Measurements from ENCODE around the gene JSRP1. TPM values are rescaled to one million over a fixed set of nuclear protein-coding genes. Genes with fewer than 3 reads are reported as not detected.

JSRP1 gene
- total RNA-seq, 2 experiments from 2014 or later = 0.39 to 0.75 TPM

DNA sequence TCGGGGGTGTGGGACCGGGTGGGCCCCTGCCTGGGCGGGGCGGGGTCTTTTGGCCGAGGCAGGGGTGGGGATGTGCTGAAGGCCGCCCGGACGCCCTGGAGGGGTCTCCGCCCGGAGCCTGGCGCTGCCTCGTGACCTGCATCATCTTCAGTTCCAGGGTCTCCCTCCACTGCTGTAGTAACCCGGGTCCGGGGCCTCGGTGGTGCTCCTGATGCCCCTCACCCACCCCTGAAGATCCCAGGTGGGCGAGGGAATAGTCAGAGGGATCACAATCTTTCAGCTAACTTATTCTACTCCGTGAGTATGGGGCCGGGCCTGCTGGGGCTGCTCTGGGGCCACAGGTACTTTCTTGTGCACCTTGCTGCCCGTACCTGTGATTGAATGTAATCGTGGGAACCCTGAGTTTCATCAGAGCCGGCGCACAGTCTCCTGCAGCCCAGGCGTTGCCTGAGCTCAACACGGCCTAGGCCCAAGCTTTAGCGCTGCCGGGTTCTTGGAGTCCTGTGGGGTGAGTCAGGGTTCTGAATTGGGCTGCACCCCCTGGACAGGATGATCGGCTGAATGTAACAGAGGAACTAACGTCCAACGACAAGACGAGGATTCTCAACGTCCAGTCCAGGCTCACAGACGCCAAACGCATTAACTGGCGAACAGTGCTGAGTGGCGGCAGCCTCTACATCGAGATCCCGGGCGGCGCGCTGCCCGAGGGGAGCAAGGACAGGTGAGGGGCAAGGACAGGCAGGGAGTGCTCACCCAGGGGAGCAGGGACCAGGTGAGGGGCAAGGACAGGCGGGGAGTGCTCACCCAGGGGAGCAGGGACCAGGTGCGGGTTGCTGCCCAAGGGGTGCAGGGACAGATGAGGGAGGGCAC, 15.3 kb upstream of the JSRP1 start:
- Mint-ChIP-seq H3K27me3 (no peaks in the 10 kb centered on the region), H3K9me3 (ENCODE audit: low read depth) (no peaks in the 10 kb centered on the region), H3K36me3 (ENCODE audit: low read depth) (peaks cover 39% of the 10 kb centered on the region), H3K4me1 (peaks cover 38% of the 10 kb centered on the region), H3K4me3 (peak overlapping the region; percentile 89), H3K27ac (peak overlapping the region; percentile 89)
- no peak for DNase-seq
- no peak for ATAC-seq
- ChIA-PET POLR2A (interaction anchor here (0.6 to 1.4 kb wide), 6 partner anchors 10 to 1716 kb away, joined by 3 to 5 read pairs (median 4); partner anchors contain the start of gene TIMM13), CTCF (interaction anchor here (2.1 kb wide), 1 partner anchor 10 kb away, joined by 10 read pairs; no protein-coding TSS in a partner anchor)
- intact Hi-C loops (cut with DNase I, micrococcal nuclease) = loop anchor here (5.0 to 10.0 kb wide), 2 partner anchors 123 to 351 kb away; no protein-coding TSS in a partner anchor

DNA sequence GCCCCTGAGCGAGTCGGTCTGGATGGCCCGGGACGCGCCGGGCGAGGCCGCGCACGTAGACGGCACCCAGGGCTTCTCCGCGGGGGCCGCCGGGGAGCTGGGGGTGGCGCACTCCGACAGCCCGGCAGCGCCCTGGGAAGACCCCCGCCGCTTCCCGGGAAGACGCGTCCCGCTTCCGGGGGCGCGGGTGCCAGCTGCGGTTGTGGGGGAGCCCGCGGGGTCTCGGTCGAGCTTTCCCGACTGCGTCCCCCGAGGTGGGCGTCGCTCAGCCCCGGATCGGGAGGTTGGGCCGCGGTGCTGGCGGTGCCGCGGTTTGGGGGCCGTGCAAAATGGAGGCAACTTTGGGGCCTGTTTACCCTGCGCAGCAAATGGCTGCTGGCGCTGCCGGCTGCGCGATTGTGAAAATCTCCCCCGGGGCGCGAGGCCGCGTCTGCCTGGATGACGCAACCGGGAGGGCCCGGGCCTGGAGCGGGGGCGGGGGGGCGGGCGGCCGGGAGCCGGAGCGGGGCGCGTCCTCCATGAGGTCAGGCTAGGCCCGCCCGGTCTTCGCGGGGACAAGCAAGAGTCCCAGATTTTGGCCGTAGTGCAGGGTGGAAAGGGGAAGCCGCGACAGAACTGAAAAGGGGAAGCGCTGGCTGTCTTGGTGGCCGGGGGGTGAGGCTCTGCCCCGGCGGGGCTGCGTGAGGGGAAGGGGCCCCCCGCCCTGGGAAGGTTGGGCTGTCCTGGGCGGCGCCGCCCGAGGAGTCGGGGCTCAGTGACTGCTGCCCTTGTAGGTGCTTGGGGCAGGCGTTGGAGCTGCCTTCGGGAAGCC, 14.4 kb upstream of the JSRP1 start:
- Mint-ChIP-seq H3K27ac (peak overlapping the region; percentile 69), H3K36me3 (ENCODE audit: low read depth) (peaks cover 38% of the 10 kb centered on the region), H3K4me3 (peak overlapping the region; percentile 89), H3K9me3 (ENCODE audit: low read depth) (no peaks in the 10 kb centered on the region), H3K27me3 (no peaks in the 10 kb centered on the region), H3K4me1 (peaks cover 42% of the 10 kb centered on the region)
- ChIA-PET POLR2A (interaction anchor here (0.6 to 1.4 kb wide), 4 partner anchors 9 to 19 kb away, joined by 3 to 4 read pairs (median 3); no protein-coding TSS in a partner anchor), CTCF (interaction anchor here (0.7 to 2.1 kb wide), 2 partner anchors 9 to 13 kb away, joined by 3 to 10 read pairs; no protein-coding TSS in a partner anchor)
- ATAC-seq = peak; percentile 25
- intact Hi-C loops (cut with DNase I, micrococcal nuclease) = loop anchor here (5.0 to 10.0 kb wide), 2 partner anchors 124 to 352 kb away; no protein-coding TSS in a partner anchor
- DNase-seq = peak; percentile 90

DNA sequence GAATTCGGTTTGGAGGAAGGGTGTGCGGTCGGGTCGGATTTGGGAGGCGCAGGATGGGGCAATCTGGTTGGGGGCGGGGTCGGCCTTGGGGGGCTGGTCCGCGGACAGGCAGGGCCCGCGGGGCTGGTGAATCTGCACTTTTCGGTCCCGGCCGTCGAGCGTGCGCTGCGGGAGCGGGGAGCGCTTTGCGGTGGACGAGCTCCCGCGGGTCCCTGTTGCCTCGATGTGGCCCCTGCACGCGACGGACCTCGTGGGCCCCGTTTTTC, 13.9 kb upstream of the JSRP1 start:
- ChIA-PET POLR2A (interaction anchor here (0.6 kb wide), 1 partner anchor 19 kb away, joined by 3 read pairs; no protein-coding TSS in a partner anchor), CTCF (interaction anchor here (0.7 kb wide), 1 partner anchor 12 kb away, joined by 3 read pairs; no protein-coding TSS in a partner anchor)
- peak overlapping the region; percentile 89 for H3K4me3 Mint-ChIP-seq
- intact Hi-C loops (cut with DNase I, micrococcal nuclease) = loop anchor here (5.0 to 10.0 kb wide), 2 partner anchors 125 to 352 kb away; no protein-coding TSS in a partner anchor
- peak; percentile 53 for DNase-seq
- ATAC-seq = no peak
- H3K9me3 Mint-ChIP-seq (ENCODE audit: low read depth) = no peaks in the 10 kb centered on the region
- peaks cover 37% of the 10 kb centered on the region for H3K36me3 Mint-ChIP-seq (ENCODE audit: low read depth)
- peaks cover 41% of the 10 kb centered on the region for H3K4me1 Mint-ChIP-seq
- no peaks in the 10 kb centered on the region for H3K27me3 Mint-ChIP-seq
- H3K27ac Mint-ChIP-seq = peak overlapping the region; percentile 88

DNA sequence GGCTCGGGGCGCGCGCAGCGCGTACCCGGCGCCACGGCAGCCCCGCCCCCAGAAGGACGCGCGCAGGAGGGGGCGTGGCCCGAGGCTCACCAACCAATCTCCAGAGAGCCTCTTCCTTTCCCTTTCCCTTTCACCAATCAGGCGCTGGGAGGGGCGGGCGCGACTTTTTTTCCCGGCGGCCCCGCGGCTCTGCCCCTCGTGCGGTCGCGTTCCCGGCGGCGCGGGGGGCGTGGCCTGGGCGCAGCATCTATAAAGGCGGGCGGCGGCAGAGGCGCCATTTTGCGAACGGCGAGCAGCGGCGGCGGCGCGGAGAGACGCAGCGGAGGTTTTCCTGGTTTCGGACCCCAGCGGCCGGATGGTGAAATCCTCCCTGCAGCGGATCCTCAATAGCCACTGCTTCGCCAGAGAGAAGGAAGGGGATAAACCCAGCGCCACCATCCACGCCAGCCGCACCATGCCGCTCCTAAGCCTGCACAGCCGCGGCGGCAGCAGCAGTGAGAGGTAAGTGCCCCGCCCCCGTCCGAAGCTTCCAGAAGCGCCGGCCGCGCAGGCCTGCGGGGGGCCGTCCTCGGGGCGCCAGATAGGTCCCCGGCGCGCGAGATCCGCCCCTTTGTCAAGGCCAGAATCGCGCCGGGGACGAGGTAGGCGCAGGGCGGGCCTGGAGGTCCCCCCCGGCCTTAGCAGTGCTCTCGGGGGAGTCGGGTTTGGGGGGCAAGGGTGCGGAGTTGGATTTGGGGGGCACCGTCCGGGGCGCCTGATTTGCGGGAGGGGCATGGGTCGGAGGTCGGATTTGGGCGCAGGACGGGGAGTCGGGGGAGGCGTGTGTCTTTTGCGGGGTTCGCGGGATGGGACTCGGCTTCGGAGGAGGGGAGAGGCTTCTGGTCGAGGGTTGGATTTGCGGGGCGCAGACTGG, 13.3 kb upstream of the JSRP1 start:
- Mint-ChIP-seq H3K27ac (peak overlapping the region; percentile 88), H3K9me3 (ENCODE audit: low read depth) (no peaks in the 10 kb centered on the region), H3K36me3 (ENCODE audit: low read depth) (peaks cover 34% of the 10 kb centered on the region), H3K4me3 (peak overlapping the region; percentile 89), H3K27me3 (no peaks in the 10 kb centered on the region), H3K4me1 (peaks cover 38% of the 10 kb centered on the region)
- POLR2A ChIA-PET = interaction anchor here (0.6 to 0.7 kb wide), 2 partner anchors 18 to 217 kb away, joined by 3 to 4 read pairs; no protein-coding TSS in a partner anchor
- CTCF ChIA-PET = no interaction called here
- intact Hi-C loops (cut with DNase I, micrococcal nuclease) = loop anchor here (1.0 to 10.0 kb wide), 14 partner anchors 11 to 406 kb away; partner anchors contain the start of genes AP3D1 (in 2 of the 2), DOT1L (in 1 of the 2), IZUMO4 (in 1 of the 2) and KLF16 (in 1 of the 2)
- peak; percentile 81 for ATAC-seq
- DNase-seq = peak; percentile 99

DNA sequence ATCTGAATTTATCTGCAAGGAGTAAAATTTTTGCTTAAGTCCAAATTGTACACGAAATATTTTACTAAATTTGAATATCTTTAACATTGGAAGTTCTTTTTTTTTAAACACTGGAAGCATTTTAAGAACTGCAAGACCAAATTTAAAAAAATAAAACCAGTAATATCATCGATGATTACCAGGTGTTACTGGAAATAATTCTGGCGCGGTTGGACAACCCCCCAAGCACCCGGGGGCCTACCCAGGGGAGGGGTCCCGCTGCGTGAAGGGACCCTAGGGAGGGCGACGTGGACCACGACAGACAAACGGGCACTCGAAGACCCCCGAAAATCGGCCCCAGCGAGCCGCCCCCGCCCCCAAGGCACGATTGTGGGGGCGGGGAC, 12.6 kb upstream of the JSRP1 start:
- DNase-seq = no peak
- CTCF ChIA-PET = no interaction called here
- intact Hi-C loops (cut with DNase I, micrococcal nuclease) = loop anchor here (1.0 to 10.0 kb wide), 12 partner anchors 11 to 406 kb away; partner anchors contain the start of genes AP3D1 (in 2 of the 2), DOT1L (in 1 of the 2), IZUMO4 (in 1 of the 2) and KLF16 (in 1 of the 2)
- no peak for ATAC-seq
- Mint-ChIP-seq H3K27me3 (no peaks in the 10 kb centered on the region), H3K36me3 (ENCODE audit: low read depth) (peaks cover 28% of the 10 kb centered on the region), H3K27ac (peak overlapping the region; percentile 75), H3K4me3 (peak overlapping the region; percentile 89), H3K9me3 (ENCODE audit: low read depth) (no peaks in the 10 kb centered on the region), H3K4me1 (peaks cover 32% of the 10 kb centered on the region)
- POLR2A ChIA-PET = no interaction called here

DNA sequence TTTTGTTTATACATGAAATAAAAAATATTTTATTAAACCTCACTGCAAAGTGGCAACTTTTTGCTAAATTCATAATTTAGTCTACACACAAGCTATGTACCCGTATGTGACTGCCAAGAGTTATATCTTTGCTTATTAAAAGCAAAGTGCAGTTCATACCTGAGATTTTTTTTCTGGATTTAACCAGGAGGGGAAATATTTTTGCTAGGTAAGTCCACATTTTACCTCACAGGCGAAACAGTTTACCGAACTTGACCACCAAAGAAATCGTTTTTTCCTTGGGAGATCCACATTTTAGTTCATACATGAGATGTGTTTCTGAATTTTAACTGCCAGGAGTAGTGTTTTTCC, 12.2 kb upstream of the JSRP1 start:
- ATAC-seq (no peak), DNase-seq (no peak)
- H3K4me1 Mint-ChIP-seq = peaks cover 29% of the 10 kb centered on the region
- intact Hi-C loops (cut with DNase I, micrococcal nuclease) = loop anchor here (2.0 to 10.0 kb wide), 4 partner anchors 16 to 356 kb away; partner anchors contain the start of gene AP3D1 (in 1 of the 2)
- H3K9me3 Mint-ChIP-seq (ENCODE audit: low read depth) = no peaks in the 10 kb centered on the region
- peak overlapping the region; percentile 75 for H3K27ac Mint-ChIP-seq
- peaks cover 24% of the 10 kb centered on the region for H3K36me3 Mint-ChIP-seq (ENCODE audit: low read depth)
- CTCF ChIA-PET = interaction anchor here (0.7 kb wide), 1 partner anchor 181 kb away, joined by 3 read pairs; no protein-coding TSS in a partner anchor
- no peaks in the 10 kb centered on the region for H3K27me3 Mint-ChIP-seq
- H3K4me3 Mint-ChIP-seq = peak overlapping the region; percentile 89
- POLR2A ChIA-PET = no interaction called here

DNA sequence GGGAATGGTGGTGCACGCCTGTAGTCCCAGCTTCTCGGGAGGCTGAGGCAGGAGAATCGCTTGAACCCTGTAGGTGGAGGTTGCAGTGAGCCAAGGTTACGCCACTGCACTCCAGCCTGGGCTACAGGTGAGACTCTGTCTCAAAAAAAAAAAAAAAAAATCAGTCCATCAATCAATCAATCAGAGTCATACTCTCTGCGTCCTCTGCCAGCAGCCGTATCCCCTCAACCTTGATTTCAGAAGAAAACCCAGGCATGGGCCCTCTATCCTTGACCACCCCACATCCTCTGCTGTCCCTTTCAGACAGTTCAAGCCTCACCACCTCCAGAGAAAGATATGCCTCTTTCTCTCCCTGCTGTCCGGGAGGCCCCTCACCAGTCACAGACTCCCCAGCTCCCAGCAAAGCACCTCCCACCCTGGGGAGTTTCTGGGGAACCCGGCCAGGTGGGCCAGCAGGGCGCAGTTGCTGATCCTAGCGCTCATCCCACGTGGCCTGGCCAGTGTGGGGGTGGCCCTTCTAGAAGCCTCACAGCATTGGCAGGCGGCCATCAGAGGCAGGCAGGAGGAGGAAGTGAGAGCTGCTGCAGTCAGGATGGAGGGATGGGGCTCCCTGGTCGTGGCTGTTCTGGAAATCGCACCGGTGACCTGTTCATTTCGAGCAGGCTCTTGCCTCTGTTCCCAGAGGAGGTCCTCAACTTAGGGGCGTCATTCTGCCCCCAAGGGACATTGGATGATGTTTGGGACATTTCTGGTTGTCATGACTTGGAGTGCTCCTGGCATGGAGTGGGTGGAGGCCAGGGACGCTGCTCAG, 10.2 kb upstream of the JSRP1 start:
- ATAC-seq (peak; percentile 11), DNase-seq (peak; percentile 73)
- CTCF ChIA-PET = interaction anchor here (0.7 to 1.0 kb wide), 2 partner anchors 8 to 27 kb away, joined by 3 read pairs; no protein-coding TSS in a partner anchor
- Mint-ChIP-seq H3K27ac (peak overlapping the region; percentile 59), H3K36me3 (ENCODE audit: low read depth) (peaks cover 10% of the 10 kb centered on the region), H3K4me1 (peaks cover 17% of the 10 kb centered on the region), H3K4me3 (no peak overlapping the region), H3K27me3 (no peaks in the 10 kb centered on the region), H3K9me3 (ENCODE audit: low read depth) (no peaks in the 10 kb centered on the region)
- intact Hi-C loops (cut with DNase I, micrococcal nuclease) = loop anchor here in 1 of 2 experiments (10.0 kb wide), 1 partner anchor 358 kb away; no protein-coding TSS in a partner anchor
- POLR2A ChIA-PET = no interaction called here

DNA sequence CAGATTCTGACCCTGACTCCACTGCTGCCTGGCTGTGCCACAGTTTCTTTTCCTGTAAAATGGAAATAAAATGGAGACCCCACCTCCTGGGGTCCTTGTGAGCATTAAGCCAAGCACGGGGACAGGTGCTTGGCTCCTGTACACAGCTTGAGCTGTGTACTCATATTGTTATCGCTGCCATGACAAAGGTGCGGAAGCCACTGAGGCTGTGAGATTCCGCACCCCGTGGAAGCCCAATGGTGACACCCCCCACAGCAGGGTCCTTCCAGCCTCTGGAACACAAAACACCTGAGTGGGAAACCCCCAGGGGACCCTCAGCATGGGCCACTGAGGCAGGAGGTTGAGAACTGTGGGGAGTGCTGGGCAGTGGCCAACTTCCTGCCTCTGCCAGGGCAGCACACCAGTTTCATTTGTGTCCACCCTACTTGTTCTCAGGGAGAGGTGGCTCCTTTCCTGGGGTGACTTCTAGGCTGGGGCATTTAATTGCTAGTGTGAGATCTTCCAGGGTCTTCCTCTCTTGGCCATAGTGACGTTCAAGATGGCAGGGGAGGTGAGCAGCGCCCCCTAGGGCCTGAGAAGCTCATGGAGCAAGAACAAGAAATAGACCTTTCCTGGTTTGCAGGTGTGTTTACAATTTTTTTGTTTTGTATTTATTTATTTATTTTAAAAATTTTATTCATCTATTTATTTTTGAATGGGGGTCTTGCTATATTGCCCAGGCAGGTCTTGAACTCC, 5.4 kb upstream of the JSRP1 start:
- Mint-ChIP-seq H3K27me3 (no peaks in the 10 kb centered on the region), H3K4me3 (no peak overlapping the region), H3K4me1 (peaks cover 33% of the 10 kb centered on the region), H3K9me3 (ENCODE audit: low read depth) (no peaks in the 10 kb centered on the region), H3K36me3 (ENCODE audit: low read depth) (no peaks in the 10 kb centered on the region), H3K27ac (no peak overlapping the region)
- ChIA-PET POLR2A (interaction anchor here (0.6 to 1.2 kb wide), 2 partner anchors 10 to 106 kb away, joined by 4 to 5 read pairs; no protein-coding TSS in a partner anchor), CTCF (interaction anchor here (0.6 to 5.9 kb wide), 13 partner anchors 10 to 1128 kb away, joined by 3 to 52 read pairs (median 3); partner anchors contain the start of gene PLEKHJ1)
- ATAC-seq (peak; percentile 33), DNase-seq (peak; percentile 81)
- intact Hi-C loops (cut with DNase I, micrococcal nuclease) = loop anchor here in 1 of 2 experiments (10.0 kb wide), 1 partner anchor 363 kb away; no protein-coding TSS in a partner anchor

DNA sequence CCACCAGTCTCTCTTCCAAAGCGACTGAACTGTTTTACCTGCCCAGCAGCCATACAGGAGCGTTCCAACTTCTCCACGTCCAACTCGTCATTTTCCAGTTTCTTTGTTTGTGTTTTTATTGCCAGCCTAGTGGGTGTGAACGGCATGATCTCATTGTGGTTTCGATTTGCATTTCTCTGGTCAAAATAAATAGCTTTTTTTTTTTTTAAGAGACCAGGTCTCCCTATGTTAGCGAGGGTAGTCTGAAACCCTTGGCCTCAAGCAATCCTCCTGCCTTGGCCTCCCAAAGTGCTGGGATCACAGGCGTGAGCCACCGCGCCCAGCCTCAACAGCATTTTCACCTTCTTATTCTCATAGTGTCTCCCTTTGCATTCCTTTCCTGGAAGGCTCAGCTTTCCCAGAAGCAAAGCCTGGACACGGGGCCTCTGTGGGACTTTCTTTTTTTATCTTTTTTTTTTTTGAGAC, 4.2 kb upstream of the JSRP1 start:
- Mint-ChIP-seq H3K27ac (peak overlapping the region; percentile 45), H3K9me3 (ENCODE audit: low read depth) (no peaks in the 10 kb centered on the region), H3K4me3 (no peak overlapping the region), H3K27me3 (no peaks in the 10 kb centered on the region), H3K36me3 (ENCODE audit: low read depth) (no peaks in the 10 kb centered on the region), H3K4me1 (peaks cover 30% of the 10 kb centered on the region)
- DNase-seq = no peak
- POLR2A ChIA-PET = interaction anchor here (1.2 to 1.8 kb wide), 2 partner anchors 11 to 44 kb away, joined by 3 to 5 read pairs; no protein-coding TSS in a partner anchor
- no peak for ATAC-seq
- CTCF ChIA-PET = interaction anchor here (0.8 to 5.9 kb wide), 4 partner anchors 12 to 1240 kb away, joined by 3 to 52 read pairs (median 7); partner anchors contain the start of gene DOHH
- intact Hi-C loops (cut with DNase I, micrococcal nuclease) = loop anchor here in 1 of 2 experiments (10.0 kb wide), 1 partner anchor 364 kb away; no protein-coding TSS in a partner anchor
